HepG2 (cell line): ENCODE data around the gene RNASE8. TPM values are rescaled to one million over a fixed set of nuclear protein-coding genes. Genes with fewer than 3 reads are reported as not detected.

Experiments
- DPF2 ChIP-seq: sonication (generic); formaldehyde crosslinking; IDR thresholded peaks from 2 replicates; pipeline ENCODE4 v1.4.0; 2020; ENCODE audit warnings: mild to moderate bottlenecking, low read depth, missing genetic modification reagents, borderline replicate concordance
- DRAP1 ChIP-seq: IDR thresholded peaks from 2 replicates; pipeline ENCODE4 v1.6.1; 2016; ENCODE audit warnings: missing genetic modification reagents, missing compliant biosample characterization
- FOXK2 ChIP-seq: fragments of 450-650 bp; IDR thresholded peaks from 2 replicates; pipeline ENCODE4 v1.6.1; 2016
- JUNB ChIP-seq: sonication (generic); formaldehyde crosslinking; IDR thresholded peaks from 2 replicates; pipeline ENCODE4 v1.8.0; 2022; ENCODE audit warnings: missing genetic modification reagents, mild to moderate bottlenecking, borderline replicate concordance
- MED8 ChIP-seq: sonication (generic); formaldehyde crosslinking; IDR thresholded peaks from 2 replicates; pipeline ENCODE4 v1.8.1; 2023; ENCODE audit warnings: mild to moderate bottlenecking, missing genetic modification reagents; ENCODE audit not compliant: insufficient replicate concordance
- NCOA1 ChIP-seq: sonication (generic); formaldehyde crosslinking; IDR thresholded peaks from 2 replicates; pipeline ENCODE4 v1.9.0; 2021; ENCODE audit warnings: missing genetic modification reagents
- NR2C2 ChIP-seq: sonication (generic); formaldehyde crosslinking; IDR thresholded peaks from 2 replicates; pipeline ENCODE4 v1.4.0; 2020; ENCODE audit warnings: missing genetic modification reagents, mild to moderate bottlenecking, moderate library complexity, borderline replicate concordance
- TBX2 ChIP-seq: sonication (generic); formaldehyde crosslinking; IDR thresholded peaks from 2 replicates; pipeline ENCODE4 v1.5.0; 2020; ENCODE audit warnings: missing genetic modification reagents, mild to moderate bottlenecking, borderline replicate concordance
- ZBTB33 ChIP-seq: sonication (generic); formaldehyde crosslinking; IDR thresholded peaks from 2 replicates; pipeline ENCODE4 v1.4.0; 2020; ENCODE audit warnings: missing genetic modification reagents
- ZBTB7B ChIP-seq: sonication (generic); formaldehyde crosslinking; IDR thresholded peaks from 2 replicates; pipeline ENCODE4 v1.4.0; 2020; ENCODE audit warnings: missing genetic modification reagents
- ZHX2 ChIP-seq, 2 experiments: sonication (generic) in 1 of 2; formaldehyde crosslinking in 1 of 2; IDR thresholded peaks; 2 replicates each; pipeline versions ENCODE4 v1.6.1 to v1.9.0; 2014 to 2022; ENCODE audit warnings: antibody characterized with exemption in 1 of 2, borderline replicate concordance in 1 of 2, inconsistent platforms in 1 of 2, low read depth in 1 of 2, missing genetic modification reagents in 1 of 2
- ZIK1 ChIP-seq: sonication (generic); formaldehyde crosslinking; IDR thresholded peaks from 2 replicates; pipeline ENCODE4 v1.5.0; 2020; ENCODE audit warnings: mild to moderate bottlenecking, low read depth, missing genetic modification reagents, borderline replicate concordance
- ZNF484 ChIP-seq: sonication (generic); formaldehyde crosslinking; IDR thresholded peaks from 2 replicates; pipeline ENCODE4 v1.5.1; 2020; ENCODE audit warnings: mild to moderate bottlenecking, low read depth, missing genetic modification reagents, borderline replicate concordance
- ZNF574 ChIP-seq: sonication (generic); formaldehyde crosslinking; IDR thresholded peaks from 2 replicates; pipeline ENCODE4 v1.4.0; 2020; ENCODE audit warnings: missing genetic modification reagents
- ZNF713 ChIP-seq: sonication (generic); formaldehyde crosslinking; IDR thresholded peaks from 2 replicates; pipeline ENCODE4 v1.4.0; 2020; ENCODE audit warnings: mild to moderate bottlenecking, missing genetic modification reagents
- ZNF747 ChIP-seq: sonication (generic); formaldehyde crosslinking; IDR thresholded peaks from 2 replicates; pipeline ENCODE4 v1.8.1; 2023; ENCODE audit warnings: missing genetic modification reagents, mild to moderate bottlenecking, borderline replicate concordance
- ZNF788 ChIP-seq: sonication (generic); formaldehyde crosslinking; IDR thresholded peaks from 2 replicates; pipeline ENCODE4 v1.5.0; 2020; ENCODE audit warnings: mild to moderate bottlenecking, missing genetic modification reagents, borderline replicate concordance
- polyA plus RNA-seq, 8 experiments: library from polyadenylated mRNA; depleted of rRNA in 3 of 8; stranded (reverse) in 7 of 8; unstranded in 1 of 8; fragments of >200 nt; fragmentation: Illumina TruSeq in 4 of 8; extraction: Trizol in 4 of 8; gene quantifications; 2 replicates each; pipeline versions ENCODE4 v1.2.1 to v1.2.3, GENCODE V29; 2011 to 2016; ENCODE audit warnings: low read depth in 4 of 8, missing spikeins in 1 of 8, mixed read lengths in 1 of 8; ENCODE audit not compliant: insufficient read depth in 1 of 8
- total RNA-seq, 5 experiments: library from RNA; depleted of rRNA; stranded (reverse); fragments of >200 nt; fragmentation: Illumina TruSeq; extraction: Trizol; gene quantifications; 2 replicates each; pipeline ENCODE4 v1.2.3, GENCODE V29; 2016; ENCODE audit warnings: low read depth in 1 of 5

Gene RNASE8
- total and polyA plus RNA-seq, 2 of the 13 experiments (the other 11 are each of a cell fraction or from before 2014, with no cell fraction given), result not detected

GRCh38 chr14:21059842-21060613 is 2.4 kb downstream of the RNASE8 start (continued):
- TF ChIP-seq ZNF747 (CRISPR knock-in tag), result no peak
- TF ChIP-seq ZNF788 (CRISPR knock-in tag), result 0 out of 2 replicates have a peak, but pooled peaks have one; percentile 11
- TF ChIP-seq TBX2 (CRISPR knock-in tag), result 0 out of 2 replicates have a peak, but pooled peaks have one; percentile 1
- no peak for TF ChIP-seq ZNF484 (CRISPR knock-in tag)
- TF ChIP-seq MED8 (CRISPR knock-in tag), result no peak
- no peak; the same call in 1 of the 2 replicates for TF ChIP-seq JUNB (CRISPR knock-in tag)
- TF ChIP-seq ZHX2 (IDR thresholded peaks at IDR 0.05; ENCODE audit: low read depth), result no peak
- TF ChIP-seq ZHX2 (CRISPR knock-in tag; IDR thresholded peaks at IDR 0.05; ENCODE audit: borderline replicate concordance), result no peak
- no peak for TF ChIP-seq DPF2
- TF ChIP-seq ZIK1, result no peak
- TF ChIP-seq ZBTB7B (CRISPR knock-in tag), result no peak
- no peak for TF ChIP-seq FOXK2
- no peak for TF ChIP-seq NR2C2 (CRISPR knock-in tag)
- TF ChIP-seq ZNF713 (CRISPR knock-in tag), result no peak
- TF ChIP-seq NCOA1 (CRISPR knock-in tag), result no peak
- TF ChIP-seq ZBTB33 (CRISPR knock-in tag), result no peak
- no peak for TF ChIP-seq ZNF574 (CRISPR knock-in tag)
- TF ChIP-seq DRAP1 (CRISPR knock-in tag), result no peak
